B cell (primary cell): ENCODE data around the gene ANKRD10. TPM values are rescaled to one million over a fixed set of nuclear protein-coding genes. Genes with fewer than 3 reads are reported as not detected.

Experiments used
- ATAC-seq: fragments of 200-7000 bp; cut with Tn5 transposase; one replicate; pipeline ENCODE4 v1.10.0; 2021; ENCODE audit warnings: low read depth, mild to moderate bottlenecking, moderate number of reproducible peaks, moderate library complexity
- CTCF ChIA-PET: fragments of 350-600 bp; sonication (Branson Sonifier 250); formaldehyde crosslinking; loops from one replicate; lab custom pipeline; 2021; ENCODE audit warnings: antibody characterized with exemption, inconsistent platforms; lab: Charles Lee
- POLR2A ChIA-PET: fragments of 350-600 bp; sonication (Branson Sonifier 250); formaldehyde crosslinking; loops from one replicate; lab custom pipeline; 2021; ENCODE audit warnings: antibody characterized with exemption; lab: Charles Lee
- DNase-seq: peaks from one replicate; pipeline ENCODE4 v3.0.0; 2013
- H2AFZ ChIP-seq: 2 replicates; pipeline ENCODE4 v1.6.1; 2012; ENCODE audit warnings: mild to moderate bottlenecking, low read depth, low read length; ENCODE audit not compliant: insufficient read depth, poor library complexity, severe bottlenecking
- H3K27ac ChIP-seq, 2 donors: 1 replicate in 1 of 2; 2 replicates in 1 of 2; pipeline ENCODE4 v1.5.1; 2012 to 2013; ENCODE audit warnings: low read length in 2 of 2, mild to moderate bottlenecking in 2 of 2, moderate library complexity in 1 of 2
- H3K27me3 ChIP-seq, 4 experiments: fragments of 200-600 bp in 1 of 4; sonication (generic) in 1 of 4; replicated peaks in 1 of 4; 1 replicate in 2 of 4; 2 replicates in 2 of 4; pipeline versions ENCODE4 v1.6.1 to v1.7.0; 2013 to 2016; ENCODE audit warnings: low read length in 3 of 4, mild to moderate bottlenecking in 2 of 4, mixed read lengths in 1 of 4, moderate library complexity in 1 of 4; ENCODE audit not compliant: insufficient read depth in 4 of 4, control insufficient read depth in 3 of 4; ENCODE audit errors: control extremely low read depth in 1 of 4
- H3K36me3 ChIP-seq, 2 experiments: replicated peaks in 1 of 2; 1 replicate in 1 of 2; 2 replicates in 1 of 2; pipeline versions ENCODE4 v1.6.1 to v1.7.1; 2013; ENCODE audit warnings: low read length in 1 of 2; ENCODE audit not compliant: insufficient read depth in 2 of 2, control insufficient read depth in 1 of 2; ENCODE audit errors: control extremely low read depth in 1 of 2, extremely low read depth in 1 of 2
- H3K4me1 ChIP-seq, 2 donors: fragments of 200-600 bp in 1 of 2; sonication (generic) in 1 of 2; 1 replicate in 1 of 2; 2 replicates in 1 of 2; pipeline versions ENCODE4 v1.5.1 to v1.6.1; 2013 to 2017; ENCODE audit warnings: low read length in 2 of 2; ENCODE audit not compliant: control insufficient read depth in 2 of 2, insufficient read depth in 2 of 2
- H3K4me2 ChIP-seq: replicated peaks from 2 replicates; pipeline ENCODE3; 2012; ENCODE audit warnings: mild to moderate bottlenecking, low read depth, low read length; ENCODE audit not compliant: poor library complexity, severe bottlenecking
- H3K4me3 ChIP-seq, 5 experiments: fragments of 200-600 bp in 1 of 5; sonication (generic) in 1 of 5; 1 replicate in 3 of 5; 2 replicates in 2 of 5; pipeline versions ENCODE4 v1.5.1 to v1.7.0; 2011 to 2016; ENCODE audit warnings: low read length in 4 of 5, mild to moderate bottlenecking in 4 of 5, low read depth in 2 of 5, control low read depth in 1 of 5, moderate library complexity in 1 of 5; ENCODE audit not compliant: insufficient read depth in 1 of 5; ENCODE audit errors: control extremely low read depth in 1 of 5, extremely low read depth in 1 of 5
- H3K79me2 ChIP-seq: fragments of 200-600 bp; sonication (generic); one replicate; pipeline ENCODE4 v1.6.0; 2016; ENCODE audit warnings: low read length; ENCODE audit not compliant: control insufficient read depth, insufficient read depth
- H3K9ac ChIP-seq: fragments of 200-600 bp; sonication (generic); 2 replicates; pipeline ENCODE4 v1.6.1; 2017; ENCODE audit warnings: mild to moderate bottlenecking, low read length, moderate library complexity
- H3K9me3 ChIP-seq, 3 donors: one replicate each; pipeline versions ENCODE4 v1.6.1 to v1.7.1; 2013; ENCODE audit warnings: low read length in 2 of 3; ENCODE audit not compliant: control insufficient read depth in 2 of 3, insufficient read depth in 1 of 3; ENCODE audit errors: control extremely low read depth in 1 of 3
- H4K20me1 ChIP-seq: 2 replicates; pipeline ENCODE4 v1.6.0; 2012; ENCODE audit warnings: mild to moderate bottlenecking, low read length; ENCODE audit not compliant: insufficient read depth, control insufficient read depth, poor library complexity, severe bottlenecking
- H3K27ac Mint-ChIP-seq: one replicate; pipeline ENCODE4 v1.8.0; 2021; ENCODE audit warnings: mixed read lengths
- H3K27me3 Mint-ChIP-seq: one replicate; pipeline ENCODE4 v1.8.0; 2021; ENCODE audit warnings: mixed read lengths
- H3K4me1 Mint-ChIP-seq: one replicate; pipeline ENCODE4 v1.8.0; 2021; ENCODE audit warnings: mixed read lengths
- H3K4me3 Mint-ChIP-seq: one replicate; pipeline ENCODE4 v1.8.0; 2021; ENCODE audit warnings: mixed read lengths
- H3K9me3 Mint-ChIP-seq: one replicate; pipeline ENCODE4 v1.8.0; 2022; ENCODE audit warnings: mixed read lengths; ENCODE audit not compliant: insufficient read depth
- CTCF ChIP-seq: fragments of 200-600 bp; IDR thresholded peaks from one replicate; pipeline ENCODE4 v1.8.0; 2022; ENCODE audit warnings: antibody characterized with exemption, mild to moderate bottlenecking
- EZH2 ChIP-seq: IDR thresholded peaks from 2 replicates; pipeline ENCODE4 v1.6.1; 2012; ENCODE audit warnings: borderline replicate concordance, low read depth, mild to moderate bottlenecking, moderate library complexity, low read length; ENCODE audit not compliant: insufficient read depth, poor library complexity, severe bottlenecking
- WGBS: methylation state at CpG from one replicate; pipeline ENCODE4 v1.1.5; 2013; ENCODE audit warnings: missing lambda C conversion rate; ENCODE audit not compliant: insufficient coverage; 5-methylcytosine and 5-hydroxymethylcytosine counted together
- intact Hi-C: fragments of 100-400 bp; cut with micrococcal nuclease; formaldehyde crosslinking; loops from one replicate; pipeline ENCODE4 v1.10.0; 2022
- polyA plus RNA-seq: library from polyadenylated mRNA; depleted of rRNA; stranded (reverse); fragments of >200 nt; gene quantifications from 2 replicates; pipeline ENCODE4 v1.2.3, GENCODE V29; 2012
- total RNA-seq, 2 donors: library from RNA; stranded (reverse); fragments of 120-200 nt in 1 of 2; gene quantifications; 1 replicate in 1 of 2; 2 replicates in 1 of 2; pipeline versions ENCODE4 v1.2.3 to v1.2.4, GENCODE V29; 2013 to 2022

Gene ANKRD10
- total and polyA plus RNA-seq, 2 donors (not counting 1 experiment from before 2014, with no cell fraction given), result 142 to 256 TPM

GRCh38 chr13:110953833-110954532, 39.1 kb upstream of the ANKRD10 start:
- Histone ChIP-seq H3K9ac (no peak overlapping the region), H3K9me3 (peaks cover 0 to 6% (median 0%) of the 10 kb centered on the region in 3 donors), H4K20me1 (no peaks in the 10 kb centered on the region), H3K27ac (no peak overlapping the region), H3K4me1 (no peaks in the 10 kb centered on the region), H3K4me3 (no peak overlapping the region), H3K79me2 (no peaks in the 10 kb centered on the region), H3K27me3 (peaks cover 0 to 5% (median 0%) of the 10 kb centered on the region in 4 experiments), H3K36me3 (no peaks in the 10 kb centered on the region), H3K4me2 (no peak overlapping the region), H2AFZ (no peak overlapping the region)
- no peak overlapping the region for H3K27ac Mint-ChIP-seq
- 93% methylated on average over 14 of the region's 14 CpGs for WGBS
- TF ChIP-seq CTCF (no peak), EZH2 (no peak)
- H3K27me3 Mint-ChIP-seq, result peaks cover 8% of the 10 kb centered on the region
- intact Hi-C loops, result loop anchor here (10.0 kb wide), 1 partner anchor 1441 kb away; no protein-coding TSS in a partner anchor
- no peak overlapping the region for H3K4me3 Mint-ChIP-seq
- CTCF ChIA-PET, result no interaction called here
- POLR2A ChIA-PET, result no interaction called here
- peaks cover 4% of the 10 kb centered on the region for H3K4me1 Mint-ChIP-seq
- no peak for ATAC-seq
- H3K9me3 Mint-ChIP-seq, result no peaks in the 10 kb centered on the region
- no peak for DNase-seq

GRCh38 chr13:110953416-110953815, 38.5 kb upstream of the ANKRD10 start:
- Histone ChIP-seq H3K4me2 (no peak overlapping the region), H2AFZ (no peak overlapping the region)

More at GRCh38 chr13:110953416-110953815, 38.5 kb upstream of the ANKRD10 start:
- TF ChIP-seq EZH2 (no peak), CTCF (no peak)
- ChIA-PET POLR2A (no interaction called here), CTCF (no interaction called here)
- intact Hi-C loops, result loop anchor here (10.0 kb wide), 1 partner anchor 1441 kb away; no protein-coding TSS in a partner anchor
- Histone ChIP-seq H3K4me1 (no peaks in the 10 kb centered on the region), H3K27me3 (peaks cover 0 to 5% (median 0%) of the 10 kb centered on the region in 4 experiments), H3K9ac (no peak overlapping the region), H3K36me3 (no peaks in the 10 kb centered on the region), H3K9me3 (peaks cover 0 to 7% (median 0%) of the 10 kb centered on the region in 3 donors), H3K4me3 (no peak overlapping the region), H3K79me2 (no peaks in the 10 kb centered on the region), H3K27ac (no peak overlapping the region), H4K20me1 (no peaks in the 10 kb centered on the region)
- 90% methylated on average over 12 of the region's 12 CpGs for WGBS
- DNase-seq, result no peak
- H3K9me3 Mint-ChIP-seq, result no peaks in the 10 kb centered on the region
- H3K4me1 Mint-ChIP-seq, result peaks cover 4% of the 10 kb centered on the region
- no peak overlapping the region for H3K4me3 Mint-ChIP-seq
- no peak for ATAC-seq
- no peak overlapping the region for H3K27ac Mint-ChIP-seq
- peaks cover 8% of the 10 kb centered on the region for H3K27me3 Mint-ChIP-seq
